ENCODE measurements around the gene FHL2. TPM values are rescaled to one million over a fixed set of nuclear protein-coding genes. Genes with fewer than 3 reads are reported as not detected.

FHL2 gene
- total RNA-seq, 2 experiments from 2014 or later, result 1.9 to 2.2 TPM

GRCh38 chr2:105344704-105345345, 54.0 kb downstream of the FHL2 start:
- H3K9me3 Mint-ChIP-seq (ENCODE audit: insufficient read depth), result no peaks in the 10 kb centered on the region
- DNase-seq, result no peak
- no peak overlapping the region for H3K4me3 Mint-ChIP-seq
- no peaks in the 10 kb centered on the region for H3K27me3 Mint-ChIP-seq (ENCODE audit: low read depth)
- no peak overlapping the region for H3K27ac Mint-ChIP-seq
- CTCF ChIA-PET, result interaction anchor here (0.7 to 2.5 kb wide), 12 partner anchors 10 to 200 kb away, joined by 3 to 10 read pairs (median 3); partner anchors contain the start of gene TGFBRAP1
- H3K36me3 Mint-ChIP-seq (ENCODE audit: low read depth), result peaks cover 45% of the 10 kb centered on the region
- no peaks in the 10 kb centered on the region for H3K4me1 Mint-ChIP-seq (ENCODE audit: low read depth)
- POLR2A ChIA-PET, result no interaction called here
- no peak for ATAC-seq

DNA sequence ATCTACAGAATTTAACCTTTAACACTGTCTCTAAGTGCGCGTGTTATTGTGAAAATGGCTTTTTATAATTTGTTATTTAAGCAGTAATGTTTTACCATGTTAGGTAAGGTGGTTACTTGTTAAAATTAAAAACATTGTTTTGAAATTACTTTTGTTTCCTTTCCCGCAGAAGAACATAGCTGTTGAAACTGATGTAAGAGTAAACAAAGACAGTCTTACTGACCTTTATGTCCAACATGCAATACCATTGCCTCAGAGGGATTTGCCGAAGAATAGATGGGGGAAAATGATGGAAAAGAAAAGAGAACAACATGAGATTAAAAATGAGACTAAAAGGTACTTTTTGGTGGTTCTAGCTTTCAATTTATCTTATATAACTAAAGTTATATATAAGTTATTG, 59.4 kb downstream of the FHL2 start:
- CTCF ChIA-PET, result interaction anchor here (0.8 to 1.6 kb wide), 3 partner anchors 10 to 213 kb away, joined by 3 to 4 read pairs (median 3); no protein-coding TSS in a partner anchor
- Mint-ChIP-seq H3K27ac (no peak overlapping the region), H3K4me1 (ENCODE audit: low read depth) (peaks cover 40% of the 10 kb centered on the region), H3K27me3 (ENCODE audit: low read depth) (no peaks in the 10 kb centered on the region), H3K9me3 (ENCODE audit: insufficient read depth) (no peaks in the 10 kb centered on the region), H3K36me3 (ENCODE audit: low read depth) (peaks cover 29% of the 10 kb centered on the region), H3K4me3 (peak overlapping the region; percentile 27)
- POLR2A ChIA-PET, result interaction anchor here (0.5 kb wide), 1 partner anchor 406 kb away, joined by 3 read pairs; no protein-coding TSS in a partner anchor
- no peak for DNase-seq
- no peak for ATAC-seq

GRCh38 chr2:105338020-105338385, 60.8 kb downstream of the FHL2 start:
- ChIA-PET CTCF (interaction anchor here (0.9 to 2.0 kb wide), 3 partner anchors 9 to 31 kb away, joined by 3 to 9 read pairs (median 6); no protein-coding TSS in a partner anchor), POLR2A (interaction anchor here (0.5 to 1.5 kb wide), 2 partner anchors 9 to 14 kb away, joined by 3 to 9 read pairs; partner anchors contain the start of gene TGFBRAP1)
- peak overlapping the region; percentile 100 for H3K27ac Mint-ChIP-seq
- H3K36me3 Mint-ChIP-seq (ENCODE audit: low read depth), result peaks cover 26% of the 10 kb centered on the region
- peaks cover 40% of the 10 kb centered on the region for H3K4me1 Mint-ChIP-seq (ENCODE audit: low read depth)
- H3K9me3 Mint-ChIP-seq (ENCODE audit: insufficient read depth), result no peaks in the 10 kb centered on the region
- H3K27me3 Mint-ChIP-seq (ENCODE audit: low read depth), result no peaks in the 10 kb centered on the region
- ATAC-seq, result peak; percentile 13
- peak overlapping the region; percentile 100 for H3K4me3 Mint-ChIP-seq
- DNase-seq, result no peak

GRCh38 chr2:105337122-105338019, 61.5 kb downstream of the FHL2 start, which contains the start of gene C2orf49:
Gene C2orf49, plus strand, starts transcription at chr2:105337540. Its CDS starts 48 bp downstream, at chr2:105337588.
- CTCF ChIA-PET, result interaction anchor here (1.1 to 2.0 kb wide), 4 partner anchors 9 to 49 kb away, joined by 3 to 9 read pairs (median 5); no protein-coding TSS in a partner anchor
- no peaks in the 10 kb centered on the region for H3K27me3 Mint-ChIP-seq (ENCODE audit: low read depth)
- DNase-seq (peak; percentile 92), ATAC-seq (peak; percentile 89)
- peaks cover 22% of the 10 kb centered on the region for H3K36me3 Mint-ChIP-seq (ENCODE audit: low read depth)
- peak within 1 kb of the TSS; percentile 100 for H3K27ac Mint-ChIP-seq
- POLR2A ChIA-PET, result interaction anchor here (1.5 kb wide), 1 partner anchor 8 kb away, joined by 9 read pairs; the partner anchor contains the start of gene TGFBRAP1
- H3K4me1 Mint-ChIP-seq (ENCODE audit: low read depth), result peaks cover 40% of the 10 kb centered on the region
- no peaks in the 10 kb centered on the region for H3K9me3 Mint-ChIP-seq (ENCODE audit: insufficient read depth)
- peak within 1 kb of the TSS; percentile 100 for H3K4me3 Mint-ChIP-seq

DNA sequence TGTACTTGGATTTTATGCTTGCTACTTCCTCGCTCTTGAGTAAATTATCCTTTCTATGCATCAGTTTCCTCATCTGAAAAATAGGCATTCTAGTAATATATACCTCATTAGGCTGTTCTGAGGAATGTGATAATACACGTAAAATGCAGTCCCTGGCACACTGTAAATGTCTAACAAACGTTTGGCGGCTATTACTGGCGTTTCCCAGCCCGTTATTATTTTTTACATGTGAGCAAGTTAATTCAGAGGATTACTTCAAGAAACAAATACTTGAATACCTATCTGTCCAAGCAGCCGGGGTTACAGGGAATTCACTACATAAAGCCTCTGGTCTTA, 62.1 kb downstream of the FHL2 start:
- Mint-ChIP-seq H3K27me3 (ENCODE audit: low read depth) (no peaks in the 10 kb centered on the region), H3K9me3 (ENCODE audit: insufficient read depth) (no peaks in the 10 kb centered on the region), H3K4me3 (peak overlapping the region; percentile 100), H3K36me3 (ENCODE audit: low read depth) (peaks cover 19% of the 10 kb centered on the region), H3K27ac (peak overlapping the region; percentile 100), H3K4me1 (ENCODE audit: low read depth) (peaks cover 40% of the 10 kb centered on the region)
- ATAC-seq, result no peak
- ChIA-PET CTCF (interaction anchor here (1.1 to 2.0 kb wide), 4 partner anchors 8 to 49 kb away, joined by 3 to 9 read pairs (median 5); no protein-coding TSS in a partner anchor), POLR2A (interaction anchor here (1.5 kb wide), 1 partner anchor 8 kb away, joined by 9 read pairs; the partner anchor contains the start of gene TGFBRAP1)
- no peak for DNase-seq

DNA sequence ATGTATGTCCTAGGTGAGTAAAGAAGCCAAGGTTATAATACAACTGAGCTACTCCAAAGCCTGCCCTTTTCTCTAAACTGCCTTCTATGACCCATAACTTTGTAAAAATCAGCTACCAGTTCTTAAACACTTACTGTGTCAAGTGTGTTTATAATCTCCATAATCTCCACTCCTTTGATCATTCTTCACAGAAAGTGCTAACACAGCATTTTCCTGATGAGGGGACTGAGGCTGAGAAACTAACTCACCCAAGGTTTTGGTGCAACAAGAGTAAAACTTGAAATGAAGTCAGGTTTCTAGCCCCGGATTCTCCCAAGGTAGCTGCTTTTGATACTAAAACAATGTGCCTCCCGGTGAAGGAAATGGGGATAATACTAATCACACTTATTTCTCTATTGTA, 63.4 kb downstream of the FHL2 start:
- POLR2A ChIA-PET, result interaction anchor here (1.2 kb wide), 1 partner anchor 411 kb away, joined by 3 read pairs; no protein-coding TSS in a partner anchor
- no peak for ATAC-seq
- H3K4me1 Mint-ChIP-seq (ENCODE audit: low read depth), result peaks cover 46% of the 10 kb centered on the region
- no peaks in the 10 kb centered on the region for H3K27me3 Mint-ChIP-seq (ENCODE audit: low read depth)
- no peaks in the 10 kb centered on the region for H3K9me3 Mint-ChIP-seq (ENCODE audit: insufficient read depth)
- H3K27ac Mint-ChIP-seq, result peak overlapping the region; percentile 6
- no peak for DNase-seq
- CTCF ChIA-PET, result interaction anchor here (1.0 to 1.2 kb wide), 4 partner anchors 8 to 47 kb away, joined by 3 to 5 read pairs (median 4); no protein-coding TSS in a partner anchor
- peaks cover 10% of the 10 kb centered on the region for H3K36me3 Mint-ChIP-seq (ENCODE audit: low read depth)
- peak overlapping the region; percentile 3 for H3K4me3 Mint-ChIP-seq

GRCh38 chr2:105334211-105334610, 64.6 kb downstream of the FHL2 start:
- no peaks in the 10 kb centered on the region for H3K9me3 Mint-ChIP-seq (ENCODE audit: insufficient read depth)
- CTCF ChIA-PET, result no interaction called here

DNA sequence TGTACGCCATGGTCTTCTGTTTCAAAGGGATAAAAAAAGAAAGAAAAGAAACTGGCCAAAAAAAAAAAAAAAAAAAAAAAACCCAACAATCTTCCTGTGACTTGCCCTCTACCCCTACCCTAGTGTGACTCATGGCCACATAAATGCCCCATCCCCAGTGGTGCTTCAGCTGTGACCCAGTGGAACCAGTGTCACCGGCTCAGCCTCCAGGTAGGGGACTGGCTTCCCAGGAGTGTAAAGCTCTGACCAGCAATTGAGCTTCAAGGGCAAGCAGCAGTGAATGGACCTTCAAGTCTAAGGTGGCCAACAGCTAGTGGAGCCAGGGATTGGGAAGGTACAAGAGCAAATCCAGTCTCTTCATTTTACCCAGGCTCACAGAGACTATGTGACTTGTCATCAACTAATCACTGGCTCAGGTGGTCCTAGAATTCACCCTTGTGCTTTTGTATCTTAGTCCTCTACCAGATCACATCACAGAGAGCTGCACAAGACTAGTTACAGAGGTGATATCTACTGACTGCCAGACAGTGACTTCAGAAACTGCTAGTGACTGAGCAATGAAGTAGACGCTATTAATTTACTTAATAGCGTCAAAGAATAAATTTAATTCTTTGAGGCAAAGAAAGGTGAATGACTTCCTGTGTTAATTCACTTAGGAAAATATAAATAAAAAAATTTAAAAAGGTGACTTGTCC, 68.0 kb downstream of the FHL2 start:
- DNase-seq, result no peak
- POLR2A ChIA-PET, result no interaction called here
- Mint-ChIP-seq H3K27ac (peak overlapping the region; percentile 76), H3K4me3 (peak overlapping the region; percentile 85), H3K36me3 (ENCODE audit: low read depth) (peaks cover 6% of the 10 kb centered on the region), H3K4me1 (ENCODE audit: low read depth) (peaks cover 45% of the 10 kb centered on the region), H3K9me3 (ENCODE audit: insufficient read depth) (no peaks in the 10 kb centered on the region), H3K27me3 (ENCODE audit: low read depth) (no peaks in the 10 kb centered on the region)
- CTCF ChIA-PET, result interaction anchor here (1.1 to 4.4 kb wide), 3 partner anchors 14 to 43 kb away, joined by 4 to 13 read pairs (median 5); no protein-coding TSS in a partner anchor
- no peak for ATAC-seq

More at GRCh38 chr2:105334211-105334610, 64.6 kb downstream of the FHL2 start:
- POLR2A ChIA-PET, result no interaction called here
- Mint-ChIP-seq H3K27ac (no peak overlapping the region), H3K4me3 (no peak overlapping the region), H3K27me3 (ENCODE audit: low read depth) (no peaks in the 10 kb centered on the region), H3K4me1 (ENCODE audit: low read depth) (peaks cover 48% of the 10 kb centered on the region), H3K36me3 (ENCODE audit: low read depth) (peaks cover 6% of the 10 kb centered on the region)
- no peak for ATAC-seq
- DNase-seq, result no peak

DNA sequence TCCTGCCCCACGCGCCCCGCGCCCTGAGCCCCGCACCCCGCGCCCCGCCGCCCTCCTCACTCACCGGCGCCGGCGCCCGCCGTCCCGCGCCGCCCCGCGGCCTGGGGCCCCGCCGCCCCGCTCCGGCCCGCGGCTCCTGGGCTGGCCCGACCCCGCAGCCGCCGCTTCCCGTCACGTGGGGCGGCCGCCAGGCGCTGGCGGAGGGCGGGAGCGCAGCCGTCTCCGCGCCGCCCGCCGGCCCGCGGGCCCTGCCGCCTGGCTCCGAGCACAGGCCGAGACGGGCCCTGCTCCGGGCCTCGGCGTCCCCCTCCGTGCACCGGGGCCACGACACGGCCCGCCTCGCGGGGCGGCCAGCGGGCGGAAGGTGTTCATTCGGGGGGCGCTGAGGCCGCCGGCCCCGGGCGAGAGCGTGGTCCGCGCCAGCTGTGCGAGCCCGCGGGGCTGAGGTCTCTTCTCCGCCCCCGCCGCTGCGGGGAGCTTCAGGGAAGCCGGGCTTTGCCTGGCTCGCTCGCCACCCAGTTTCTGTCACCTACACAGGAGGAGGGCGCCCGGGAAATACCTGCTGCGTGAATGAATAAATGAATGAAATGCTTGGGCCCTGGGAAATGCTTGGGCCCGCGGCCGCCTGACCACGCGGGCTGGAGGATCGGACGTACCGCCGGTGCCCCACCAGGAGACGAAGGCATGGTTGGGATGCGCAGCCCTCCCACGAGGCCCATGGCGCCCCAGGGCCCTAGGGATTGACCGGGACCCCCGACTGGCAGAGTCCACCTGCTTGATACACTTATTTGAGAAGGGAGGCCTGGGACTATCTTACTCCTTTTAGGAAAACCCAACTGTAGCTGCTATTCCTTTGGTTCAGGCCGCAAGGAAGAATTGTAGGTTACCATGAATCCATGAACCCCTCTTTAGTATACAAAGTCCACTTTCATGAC, 69.0 kb downstream of the FHL2 start, which contains the start of gene TGFBRAP1:
Gene TGFBRAP1, minus strand, starts transcription at position 175 of the 935 bp plus-strand sequence. CDS start 21,434 bp downstream, outside the sequence.
- POLR2A ChIA-PET, result interaction anchor here (1.7 kb wide), 1 partner anchor 8 kb away, joined by 9 read pairs; the partner anchor contains the start of gene C2orf49
- peak within 1 kb of the TSS; percentile 91 for H3K27ac Mint-ChIP-seq
- peak within 1 kb of the TSS; percentile 85 for H3K4me3 Mint-ChIP-seq
- H3K36me3 Mint-ChIP-seq (ENCODE audit: low read depth), result peaks cover 9% of the 10 kb centered on the region
- CTCF ChIA-PET, result interaction anchor here (1.0 to 4.4 kb wide), 7 partner anchors 12 to 764 kb away, joined by 3 to 13 read pairs (median 4); no protein-coding TSS in a partner anchor
- DNase-seq (peak; percentile 58), ATAC-seq (peak; percentile 93)
- H3K27me3 Mint-ChIP-seq (ENCODE audit: low read depth), result no peaks in the 10 kb centered on the region
- H3K4me1 Mint-ChIP-seq (ENCODE audit: low read depth), result peaks cover 35% of the 10 kb centered on the region
- H3K9me3 Mint-ChIP-seq (ENCODE audit: insufficient read depth), result no peaks in the 10 kb centered on the region

DNA sequence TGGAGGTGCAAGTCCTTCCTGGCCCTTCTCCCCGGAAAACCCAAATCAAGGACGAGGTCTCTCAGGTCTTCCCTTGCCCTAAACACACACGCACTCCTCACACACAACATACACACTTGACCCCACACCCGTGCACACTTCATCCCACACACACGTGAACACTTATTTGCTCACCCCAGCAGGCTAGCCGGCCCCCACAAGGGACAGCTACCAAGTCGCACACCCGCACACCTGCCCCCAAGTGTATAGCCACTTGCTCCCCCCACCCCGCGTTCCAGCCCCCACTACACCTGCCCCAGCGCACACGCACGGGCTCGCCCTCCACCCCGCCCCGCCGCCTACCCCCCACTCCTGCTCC, 69.7 kb downstream of the FHL2 start:
- Mint-ChIP-seq H3K27ac (peak overlapping the region; percentile 79), H3K27me3 (ENCODE audit: low read depth) (no peaks in the 10 kb centered on the region), H3K9me3 (ENCODE audit: insufficient read depth) (no peaks in the 10 kb centered on the region), H3K36me3 (ENCODE audit: low read depth) (peaks cover 7% of the 10 kb centered on the region), H3K4me3 (peak overlapping the region; percentile 83), H3K4me1 (ENCODE audit: low read depth) (peaks cover 37% of the 10 kb centered on the region)
- peak; percentile 36 for DNase-seq
- CTCF ChIA-PET, result interaction anchor here (1.0 to 4.4 kb wide), 5 partner anchors 13 to 764 kb away, joined by 3 to 13 read pairs (median 4); no protein-coding TSS in a partner anchor
- ATAC-seq, result peak; percentile 23
- POLR2A ChIA-PET, result interaction anchor here (1.1 to 1.7 kb wide), 3 partner anchors 8 to 19 kb away, joined by 3 to 9 read pairs (median 3); partner anchors contain the start of gene C2orf49
